ENCODE data around the gene LDB2. TPM values are rescaled to one million over a fixed set of nuclear protein-coding genes. Genes with fewer than 3 reads are reported as not detected.

LDB2 gene
- total RNA-seq, 2 donors from 2014 or later: not detected

DNA sequence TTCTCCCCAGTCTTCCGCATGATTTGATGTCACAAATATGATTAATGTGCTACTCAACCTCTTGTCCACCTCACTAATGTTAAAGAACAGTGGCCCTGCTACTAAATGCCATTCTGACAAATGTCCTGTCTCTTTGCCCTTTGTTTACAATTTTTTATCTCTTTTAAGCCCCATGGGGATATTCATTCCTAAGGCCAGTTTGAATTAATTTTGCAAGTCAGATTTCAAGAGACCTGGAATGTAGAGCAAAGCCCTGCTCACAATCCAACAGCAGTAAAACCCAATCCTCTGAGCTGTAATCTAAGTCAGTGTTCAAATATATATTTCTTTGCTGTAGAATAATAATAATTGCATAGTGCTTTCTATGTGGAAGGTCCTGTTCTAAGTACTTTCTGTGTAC, 81.2 kb downstream of the LDB2 start:
- no peaks in the 10 kb centered on the region for H3K4me1 Mint-ChIP-seq
- no peak overlapping the region for H3K4me3 Mint-ChIP-seq
- H3K9me3 Mint-ChIP-seq: peaks cover 4% of the 10 kb centered on the region
- no peak overlapping the region for H3K27ac Mint-ChIP-seq
- no peaks in the 10 kb centered on the region for H3K27me3 Mint-ChIP-seq
- ATAC-seq (replicated peaks): no peak
- H3K36me3 Mint-ChIP-seq (ENCODE audit: low read depth): no peaks in the 10 kb centered on the region

DNA sequence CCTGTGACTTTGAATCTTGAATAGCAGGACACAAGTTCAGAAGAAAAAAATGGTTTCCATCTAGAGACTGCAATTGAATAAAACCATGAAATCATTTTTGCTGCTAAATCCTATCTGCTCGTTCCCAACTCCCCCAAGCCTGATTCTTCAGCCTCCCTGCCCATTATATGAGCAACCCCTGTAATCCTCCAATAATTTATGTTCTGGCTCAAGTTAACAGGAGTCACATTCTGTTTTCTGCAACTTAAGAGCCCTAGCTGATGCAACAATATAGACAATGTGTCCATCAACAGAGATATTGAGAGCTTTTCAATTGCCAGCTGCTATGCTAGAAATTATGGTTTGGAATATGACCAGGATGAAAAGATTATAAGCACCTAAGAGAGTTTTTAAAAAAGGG, 84.1 kb downstream of the LDB2 start:
- ATAC-seq (replicated peaks): no peak
- Mint-ChIP-seq H3K27ac (no peak overlapping the region), H3K27me3 (peaks cover 3% of the 10 kb centered on the region), H3K4me1 (no peaks in the 10 kb centered on the region), H3K4me3 (no peak overlapping the region), H3K36me3 (ENCODE audit: low read depth) (no peaks in the 10 kb centered on the region), H3K9me3 (peaks cover 10% of the 10 kb centered on the region)

DNA sequence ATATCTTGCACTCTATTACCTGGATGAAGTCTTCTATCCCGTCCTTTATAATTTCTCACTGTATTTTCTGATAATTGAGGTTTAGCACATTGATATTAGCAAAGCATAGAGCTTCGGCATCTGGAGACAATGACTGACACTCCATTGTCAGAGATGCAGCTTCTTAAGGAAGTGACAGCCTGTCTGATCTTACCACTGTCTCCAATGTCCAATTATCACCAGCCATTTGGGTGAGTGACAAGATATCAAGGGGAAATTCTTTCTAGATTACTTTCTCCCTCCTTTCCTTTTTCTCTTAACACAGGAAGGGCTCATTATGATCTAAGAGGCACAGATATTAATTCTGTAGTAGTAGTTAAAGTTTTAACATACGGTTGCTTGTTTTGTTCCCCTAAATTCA, 86.4 kb downstream of the LDB2 start:
- peaks cover 3% of the 10 kb centered on the region for H3K27me3 Mint-ChIP-seq
- peaks cover 10% of the 10 kb centered on the region for H3K9me3 Mint-ChIP-seq
- no peaks in the 10 kb centered on the region for H3K4me1 Mint-ChIP-seq
- no peak for ATAC-seq (replicated peaks)
- H3K27ac Mint-ChIP-seq: no peak overlapping the region
- H3K4me3 Mint-ChIP-seq: no peak overlapping the region
- H3K36me3 Mint-ChIP-seq (ENCODE audit: low read depth): no peaks in the 10 kb centered on the region

DNA sequence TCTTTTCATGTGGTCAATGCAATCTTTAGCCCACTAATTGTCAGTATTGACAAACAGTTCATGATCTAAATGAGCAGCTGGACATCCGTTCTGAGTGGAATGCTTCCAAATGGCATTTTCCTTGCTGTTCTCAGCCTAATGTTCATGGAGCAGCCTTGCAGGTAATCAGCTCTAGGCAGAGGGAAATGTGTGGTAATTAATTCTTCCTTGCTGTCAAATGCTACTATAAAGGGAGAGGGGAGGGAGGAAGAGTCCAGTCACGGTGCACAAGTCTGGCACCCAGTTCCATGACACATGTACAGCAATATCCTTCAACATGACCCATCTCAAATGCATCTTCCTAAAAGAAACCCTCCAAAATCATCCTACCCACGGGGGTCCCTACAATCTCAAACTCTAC, 88.5 kb downstream of the LDB2 start:
- Mint-ChIP-seq H3K4me3 (no peak overlapping the region), H3K27ac (no peak overlapping the region), H3K36me3 (ENCODE audit: low read depth) (no peaks in the 10 kb centered on the region), H3K9me3 (peaks cover 10% of the 10 kb centered on the region), H3K4me1 (no peaks in the 10 kb centered on the region), H3K27me3 (peaks cover 3% of the 10 kb centered on the region)
- no peak for ATAC-seq (replicated peaks)

DNA sequence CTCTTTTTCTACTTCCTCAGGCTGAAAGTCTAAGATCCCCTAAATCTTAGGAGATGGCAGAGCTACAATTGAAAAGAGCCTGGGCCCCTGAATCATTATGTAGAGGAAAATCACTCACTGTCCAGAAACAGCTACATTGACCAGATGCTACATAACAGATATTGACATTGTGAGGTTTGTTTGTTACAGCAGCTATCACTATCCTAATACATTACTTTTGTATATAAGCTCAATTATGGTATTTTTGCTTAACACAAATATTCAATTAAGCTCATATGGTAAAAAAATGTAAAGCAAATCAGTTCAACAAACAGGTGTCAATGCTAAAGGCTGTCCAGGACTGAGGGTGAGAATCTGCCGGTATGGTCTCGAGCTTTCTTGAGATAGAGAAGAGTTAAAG, 89.4 kb downstream of the LDB2 start:
- Mint-ChIP-seq H3K36me3 (ENCODE audit: low read depth) (no peaks in the 10 kb centered on the region), H3K27ac (no peak overlapping the region), H3K4me1 (no peaks in the 10 kb centered on the region), H3K27me3 (peaks cover 3% of the 10 kb centered on the region), H3K4me3 (no peak overlapping the region), H3K9me3 (peaks cover 6% of the 10 kb centered on the region)
- ATAC-seq (replicated peaks): no peak

DNA sequence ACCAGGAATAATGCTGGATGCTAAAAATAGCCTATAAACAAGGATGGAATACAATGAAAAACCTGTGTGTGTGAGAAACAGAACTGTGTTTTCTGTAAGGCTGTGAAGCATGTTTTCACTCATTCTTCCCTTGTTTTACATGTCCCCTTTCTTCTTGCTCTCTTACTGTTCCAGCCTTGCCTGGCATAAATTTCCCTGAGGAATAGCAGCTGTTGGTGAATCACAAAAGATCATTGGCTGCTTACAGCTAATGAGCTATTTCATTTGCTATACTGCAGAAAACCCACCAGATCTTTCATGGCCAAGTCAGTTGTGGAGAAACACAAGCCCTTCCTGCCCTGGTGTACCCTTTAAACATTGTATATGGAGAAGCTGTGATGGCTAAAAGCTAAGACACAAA, 91.1 kb downstream of the LDB2 start:
- Mint-ChIP-seq H3K9me3 (peaks cover 6% of the 10 kb centered on the region), H3K4me1 (no peaks in the 10 kb centered on the region), H3K27ac (no peak overlapping the region), H3K36me3 (ENCODE audit: low read depth) (no peaks in the 10 kb centered on the region), H3K27me3 (peaks cover 3% of the 10 kb centered on the region), H3K4me3 (no peak overlapping the region)
- ATAC-seq (replicated peaks): no peak

DNA sequence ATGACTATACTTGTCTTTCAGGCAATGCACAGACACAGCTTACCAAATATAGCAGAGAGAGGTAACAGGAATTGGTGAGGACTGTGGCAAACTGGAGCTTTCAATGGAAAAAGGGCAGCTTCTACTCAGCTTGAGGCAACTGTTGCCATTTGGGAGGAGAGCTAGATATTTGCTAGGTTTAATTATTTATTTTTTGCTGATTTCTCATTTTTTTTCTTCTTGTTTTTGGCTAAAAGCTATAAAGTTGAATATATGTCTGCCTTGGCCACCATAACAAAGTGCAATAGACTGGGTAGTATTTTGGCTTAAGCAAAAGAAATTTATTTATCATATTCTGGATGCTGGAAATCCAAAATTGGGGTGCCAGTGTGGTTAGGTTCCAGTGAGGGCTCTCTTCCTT, 93.9 kb downstream of the LDB2 start:
- no peaks in the 10 kb centered on the region for H3K36me3 Mint-ChIP-seq (ENCODE audit: low read depth)
- H3K27ac Mint-ChIP-seq: no peak overlapping the region
- ATAC-seq (replicated peaks): no peak
- no peaks in the 10 kb centered on the region for H3K9me3 Mint-ChIP-seq
- no peaks in the 10 kb centered on the region for H3K4me1 Mint-ChIP-seq
- no peak overlapping the region for H3K4me3 Mint-ChIP-seq
- no peaks in the 10 kb centered on the region for H3K27me3 Mint-ChIP-seq

DNA sequence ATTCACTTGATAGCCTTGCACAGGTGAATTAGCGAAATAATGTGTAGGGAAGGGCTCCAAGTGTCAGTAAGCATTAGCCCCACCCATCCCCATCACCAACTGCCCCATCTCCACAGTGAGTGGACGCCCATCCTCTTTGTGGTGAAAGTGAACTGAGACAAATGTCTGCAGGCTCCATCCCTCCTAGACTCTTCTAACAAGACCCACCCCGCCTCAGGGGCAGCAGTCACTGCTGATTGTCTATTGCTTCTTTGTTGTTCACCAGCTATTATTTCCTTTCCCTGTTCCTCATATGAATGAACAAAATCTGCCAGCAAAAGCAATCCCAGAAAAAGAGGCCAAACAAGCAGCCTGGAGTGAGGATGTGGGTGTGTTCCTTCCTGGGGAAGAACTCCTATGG, 96.4 kb downstream of the LDB2 start:
- no peaks in the 10 kb centered on the region for H3K4me1 Mint-ChIP-seq
- no peak overlapping the region for H3K27ac Mint-ChIP-seq
- no peaks in the 10 kb centered on the region for H3K27me3 Mint-ChIP-seq
- no peak overlapping the region for H3K4me3 Mint-ChIP-seq
- H3K36me3 Mint-ChIP-seq (ENCODE audit: low read depth): no peaks in the 10 kb centered on the region
- H3K9me3 Mint-ChIP-seq: no peaks in the 10 kb centered on the region
- no peak for ATAC-seq (replicated peaks)

DNA sequence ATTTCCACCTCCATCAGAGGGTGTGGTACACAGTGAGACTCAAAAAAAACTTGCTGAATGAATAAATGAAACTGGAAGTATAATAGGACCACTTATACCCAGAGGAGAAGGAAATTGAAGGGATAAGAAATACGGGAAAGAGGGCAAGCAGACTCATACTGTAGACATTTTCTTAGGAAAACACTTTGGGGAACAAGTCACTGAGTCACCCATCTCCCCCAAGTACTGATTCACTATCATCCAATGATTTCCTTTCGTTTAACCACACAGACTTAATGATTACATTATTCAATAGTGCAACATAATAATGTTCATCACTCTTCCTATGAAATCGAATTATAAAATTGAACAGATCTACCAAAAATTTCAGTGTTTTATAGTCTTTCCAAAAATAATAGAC, 97.1 kb downstream of the LDB2 start:
- Mint-ChIP-seq H3K4me3 (no peak overlapping the region), H3K27me3 (no peaks in the 10 kb centered on the region), H3K36me3 (ENCODE audit: low read depth) (no peaks in the 10 kb centered on the region), H3K9me3 (no peaks in the 10 kb centered on the region), H3K4me1 (no peaks in the 10 kb centered on the region), H3K27ac (no peak overlapping the region)
- ATAC-seq (replicated peaks): no peak

DNA sequence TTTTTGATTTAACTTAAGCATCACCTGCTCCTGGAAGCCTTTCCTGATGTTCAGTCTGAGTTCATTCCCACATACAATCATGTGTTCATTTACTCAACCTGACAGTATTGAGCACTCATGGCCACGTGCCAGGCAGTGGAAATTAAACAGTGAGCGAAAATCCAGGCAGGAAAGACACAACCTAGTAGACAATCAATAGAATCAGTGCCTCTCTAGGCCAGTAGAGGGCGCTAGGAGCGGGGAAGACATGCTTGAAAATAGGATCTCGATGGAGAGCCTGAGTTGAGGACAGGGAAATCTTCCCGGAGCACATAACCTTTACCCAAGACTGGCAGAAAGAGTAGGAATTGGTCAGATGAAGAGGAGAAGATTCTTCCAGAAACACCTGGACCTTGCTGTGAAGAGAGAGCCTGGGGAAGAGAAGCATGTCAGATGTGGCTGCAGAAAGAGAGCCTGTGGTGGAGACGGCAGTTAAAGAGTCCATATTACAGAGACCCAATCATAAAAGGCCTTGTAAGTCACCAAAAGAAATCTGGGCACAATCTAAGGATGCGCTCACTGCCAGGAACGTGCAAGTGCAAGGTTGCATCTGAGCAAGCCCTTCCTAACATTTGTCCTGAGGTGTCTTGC, 103.5 kb downstream of the LDB2 start:
- no peaks in the 10 kb centered on the region for H3K36me3 Mint-ChIP-seq (ENCODE audit: low read depth)
- H3K4me1 Mint-ChIP-seq: no peaks in the 10 kb centered on the region
- no peak for ATAC-seq (replicated peaks)
- H3K9me3 Mint-ChIP-seq: no peaks in the 10 kb centered on the region
- no peaks in the 10 kb centered on the region for H3K27me3 Mint-ChIP-seq
- H3K27ac Mint-ChIP-seq: no peak overlapping the region
- H3K4me3 Mint-ChIP-seq: no peak overlapping the region

DNA sequence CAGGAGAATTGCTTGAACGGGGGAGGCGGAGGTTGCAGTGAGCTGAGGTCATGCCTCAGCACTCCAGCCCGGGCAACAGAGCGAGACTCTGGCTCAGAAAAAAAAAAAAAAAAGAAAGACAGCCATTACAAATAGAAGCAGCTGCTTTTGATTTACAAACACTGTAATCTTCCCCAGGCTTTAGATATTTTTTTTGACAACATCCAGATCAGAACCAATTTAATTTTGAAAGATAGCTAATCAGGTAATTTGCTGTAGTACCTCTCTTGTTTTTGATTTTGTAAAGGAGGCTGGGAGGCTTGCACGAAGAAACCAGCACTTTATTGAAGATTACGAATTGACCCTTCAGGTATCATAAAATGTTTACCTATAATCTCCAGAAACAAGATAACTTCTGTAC, 107.0 kb downstream of the LDB2 start:
- ATAC-seq (replicated peaks): no peak
- no peaks in the 10 kb centered on the region for H3K27me3 Mint-ChIP-seq
- H3K36me3 Mint-ChIP-seq (ENCODE audit: low read depth): no peaks in the 10 kb centered on the region
- no peaks in the 10 kb centered on the region for H3K9me3 Mint-ChIP-seq
- H3K4me1 Mint-ChIP-seq: no peaks in the 10 kb centered on the region
- no peak overlapping the region for H3K27ac Mint-ChIP-seq
- H3K4me3 Mint-ChIP-seq: no peak overlapping the region

DNA sequence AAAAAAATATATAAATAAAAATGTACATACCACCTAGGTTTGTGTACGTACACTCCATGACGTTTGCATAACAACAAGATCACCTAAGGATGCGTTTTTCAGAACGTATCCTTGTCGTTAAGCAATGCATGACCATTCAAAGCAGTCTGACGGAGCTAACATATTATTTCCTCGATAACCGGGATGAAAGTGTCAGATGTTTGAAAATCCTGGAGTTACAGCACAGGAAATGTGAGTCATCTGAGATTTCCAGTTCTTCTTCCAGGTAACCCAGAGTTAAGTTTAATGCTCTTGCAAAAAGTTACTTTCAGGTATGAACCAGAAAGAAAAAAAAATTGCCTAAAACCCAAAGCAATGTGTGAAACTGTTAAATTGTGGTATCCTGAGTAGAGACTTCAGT, 107.9 kb downstream of the LDB2 start:
- Mint-ChIP-seq H3K27ac (no peak overlapping the region), H3K4me3 (no peak overlapping the region), H3K4me1 (no peaks in the 10 kb centered on the region), H3K36me3 (ENCODE audit: low read depth) (no peaks in the 10 kb centered on the region), H3K9me3 (no peaks in the 10 kb centered on the region), H3K27me3 (no peaks in the 10 kb centered on the region)
- ATAC-seq (replicated peaks): no peak

DNA sequence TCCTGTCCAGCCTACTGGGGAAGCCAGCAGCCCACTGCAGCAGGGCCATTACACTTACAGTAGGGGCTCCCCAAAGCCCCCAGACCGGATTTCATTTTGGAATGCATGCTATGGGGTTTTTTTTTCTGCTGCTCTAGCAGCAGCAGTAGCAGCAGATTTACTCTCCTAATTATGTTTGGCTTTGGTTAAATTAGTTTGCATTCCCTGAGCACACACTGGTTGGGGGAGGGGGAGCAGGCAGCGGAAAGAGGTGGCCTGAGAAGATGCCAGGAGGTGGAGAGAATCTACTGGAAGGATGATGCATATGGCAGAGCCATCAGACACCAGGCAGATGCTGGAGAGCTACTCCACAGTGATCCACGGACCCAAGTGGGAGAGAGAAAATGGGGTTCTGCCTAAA, 109.6 kb downstream of the LDB2 start:
- no peak overlapping the region for H3K27ac Mint-ChIP-seq
- no peak for ATAC-seq (replicated peaks)
- H3K9me3 Mint-ChIP-seq: no peaks in the 10 kb centered on the region
- no peaks in the 10 kb centered on the region for H3K36me3 Mint-ChIP-seq (ENCODE audit: low read depth)
- no peaks in the 10 kb centered on the region for H3K27me3 Mint-ChIP-seq
- H3K4me1 Mint-ChIP-seq: no peaks in the 10 kb centered on the region
- no peak overlapping the region for H3K4me3 Mint-ChIP-seq

DNA sequence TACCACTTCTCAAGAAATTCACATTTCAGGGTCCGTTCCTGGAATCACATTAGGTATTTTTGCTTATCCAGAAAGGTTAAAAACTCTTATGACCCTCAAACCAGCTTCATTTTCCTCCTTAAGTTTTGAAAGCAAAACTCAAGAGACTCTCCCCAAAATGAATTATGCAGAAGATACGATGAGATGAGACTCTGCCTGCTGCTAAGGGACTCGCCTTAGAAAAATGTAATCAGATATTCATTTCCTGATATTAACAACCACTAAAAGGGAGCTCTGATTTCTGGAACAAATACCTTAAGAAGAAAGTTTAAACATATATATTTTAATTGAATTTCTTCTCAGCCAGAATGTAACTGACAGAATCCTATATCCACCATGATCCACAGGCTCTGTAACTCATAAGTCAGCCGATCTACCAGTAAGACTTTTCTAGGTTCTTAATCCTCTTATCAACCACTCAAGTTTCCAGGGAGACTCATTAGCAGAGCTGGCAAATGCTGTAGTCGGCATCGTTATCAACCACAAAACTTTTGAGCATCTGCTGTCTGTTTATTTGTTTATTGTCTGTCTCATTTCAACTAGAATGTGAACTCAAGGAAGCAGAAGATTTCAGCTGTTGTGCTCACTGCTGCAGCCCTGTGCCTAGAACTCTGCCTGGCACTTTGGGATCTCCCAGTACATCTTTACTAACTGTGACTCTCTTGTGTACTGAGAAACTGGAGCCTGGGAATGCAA, 112.5 kb downstream of the LDB2 start:
- H3K27me3 Mint-ChIP-seq: no peaks in the 10 kb centered on the region
- no peak overlapping the region for H3K27ac Mint-ChIP-seq
- no peak overlapping the region for H3K4me3 Mint-ChIP-seq
- ATAC-seq (replicated peaks): no peak
- no peaks in the 10 kb centered on the region for H3K4me1 Mint-ChIP-seq
- no peaks in the 10 kb centered on the region for H3K36me3 Mint-ChIP-seq (ENCODE audit: low read depth)
- no peaks in the 10 kb centered on the region for H3K9me3 Mint-ChIP-seq

DNA sequence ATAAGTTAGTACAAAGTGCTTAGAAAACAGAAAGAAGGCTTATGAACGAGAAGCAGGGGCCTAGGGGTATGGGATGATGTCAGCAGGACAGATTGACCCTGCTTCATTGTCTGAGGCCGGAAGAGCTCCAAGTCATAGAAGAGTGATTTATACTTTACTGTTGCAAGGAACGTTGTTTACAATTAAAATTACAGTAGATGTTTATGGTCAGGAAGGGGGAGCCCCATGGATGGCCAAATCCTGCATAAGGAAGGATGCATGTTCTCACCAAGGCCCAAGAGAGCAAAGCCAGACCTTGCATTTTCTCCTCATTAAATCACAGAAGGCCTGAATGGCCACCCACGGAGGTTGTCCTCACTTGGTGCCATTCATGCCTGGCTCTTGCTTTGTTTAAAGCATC, 115.3 kb downstream of the LDB2 start:
- Mint-ChIP-seq H3K27ac (no peak overlapping the region), H3K4me3 (no peak overlapping the region), H3K9me3 (no peaks in the 10 kb centered on the region), H3K27me3 (no peaks in the 10 kb centered on the region), H3K36me3 (ENCODE audit: low read depth) (no peaks in the 10 kb centered on the region), H3K4me1 (no peaks in the 10 kb centered on the region)
- ATAC-seq (replicated peaks): no peak

Data from activated T-helper 17 cell treated with anti-CD3 and anti-CD28 coated beads, Interleukin-2, amount 50 U/mL, for 72 hours (primary cell).